Stimulated activated CD8-positive, alpha-beta memory T cell treated with anti-CD3 and anti-CD28 coated beads, Interleukin-15, amount 100 ng/mL, for 1 hour (primary cell): Measurements from ENCODE around the gene ELMOD2.
"Not testable (repeated sequence)": the region's sequence is repeated elsewhere in the genome, so short reads cannot be mapped to it uniquely, and the experiment has no call there.

Experiments
- DNase-seq: peaks from one replicate; pipeline ENCODE4 v3.0.0-alpha.2; 2020; ENCODE audit warnings: low read depth

ELMOD2 gene, protein sequence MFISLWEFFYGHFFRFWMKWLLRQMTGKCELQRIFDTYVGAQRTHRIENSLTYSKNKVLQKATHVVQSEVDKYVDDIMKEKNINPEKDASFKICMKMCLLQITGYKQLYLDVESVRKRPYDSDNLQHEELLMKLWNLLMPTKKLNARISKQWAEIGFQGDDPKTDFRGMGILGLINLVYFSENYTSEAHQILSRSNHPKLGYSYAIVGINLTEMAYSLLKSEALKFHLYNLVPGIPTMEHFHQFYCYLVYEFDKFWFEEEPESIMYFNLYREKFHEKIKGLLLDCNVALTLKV

DNA sequence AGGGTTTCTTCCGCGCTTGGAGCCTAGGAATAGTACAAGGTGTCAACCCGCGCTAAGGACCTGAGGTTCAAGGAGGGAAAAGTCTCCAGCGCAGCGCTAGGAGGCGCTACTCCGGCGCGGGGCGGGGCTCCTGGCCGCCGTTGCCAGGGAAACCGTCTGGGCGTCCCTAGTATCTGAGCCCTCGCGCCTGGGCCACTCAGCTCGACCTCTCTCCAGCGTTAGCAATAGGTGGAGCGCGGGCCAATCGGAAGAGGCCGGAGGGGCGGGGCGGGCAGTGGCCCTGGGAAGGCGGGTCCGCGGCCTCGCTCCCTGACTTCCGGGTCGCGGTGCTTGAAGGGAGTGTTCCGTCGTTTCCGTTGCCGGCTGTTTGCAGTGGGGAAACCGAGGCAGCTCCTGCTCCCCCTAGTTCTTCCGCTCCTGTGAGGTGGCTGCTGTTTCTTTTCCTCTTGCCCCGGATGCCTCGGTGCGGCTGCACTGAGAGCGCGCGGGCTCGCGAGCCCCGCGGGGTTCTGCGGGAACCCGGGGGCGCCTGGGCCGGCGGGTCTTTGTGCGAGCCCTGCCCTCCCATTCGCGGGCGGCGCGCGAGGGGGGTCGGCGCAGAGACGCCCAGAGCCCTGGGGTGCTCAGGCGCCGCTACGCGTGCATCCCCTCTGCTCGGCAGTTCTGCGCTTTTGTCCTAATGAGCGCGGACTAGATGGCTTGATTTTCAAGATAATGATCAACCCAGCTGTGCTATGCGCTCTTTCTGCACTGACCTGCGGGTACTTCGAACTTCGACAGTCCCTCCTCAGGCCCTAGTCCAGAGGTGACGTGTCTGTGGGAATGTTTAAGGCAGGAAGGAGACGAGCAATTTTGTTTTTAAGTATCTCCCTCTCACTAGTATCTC lies at the start of gene ELMOD2:
ELMOD2 (plus strand) TSS at position 312 of the 886 bp plus-strand sequence. CDS start 1,261 bp downstream, outside the sequence.
- peak; percentile 95 for DNase-seq

DNA sequence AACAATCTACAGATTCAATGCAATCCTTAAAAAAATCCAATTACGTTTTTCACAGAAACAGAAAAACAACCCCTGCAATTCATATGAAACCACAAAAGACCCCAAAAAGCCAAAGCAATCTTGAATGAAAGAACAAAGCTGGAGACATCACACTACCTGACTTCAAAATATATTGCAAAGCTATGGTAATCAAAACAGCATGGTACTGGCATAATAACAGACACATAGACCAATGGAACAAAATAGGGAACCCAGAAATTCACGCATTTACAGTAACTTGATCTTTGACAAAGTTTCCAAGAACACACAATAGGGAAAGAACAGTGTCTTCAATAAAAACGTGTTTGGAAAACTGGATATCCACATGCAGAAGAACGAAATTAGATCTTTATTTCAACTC lies 40.5 kb upstream of the ELMOD2 start:
- no peak for DNase-seq

DNA sequence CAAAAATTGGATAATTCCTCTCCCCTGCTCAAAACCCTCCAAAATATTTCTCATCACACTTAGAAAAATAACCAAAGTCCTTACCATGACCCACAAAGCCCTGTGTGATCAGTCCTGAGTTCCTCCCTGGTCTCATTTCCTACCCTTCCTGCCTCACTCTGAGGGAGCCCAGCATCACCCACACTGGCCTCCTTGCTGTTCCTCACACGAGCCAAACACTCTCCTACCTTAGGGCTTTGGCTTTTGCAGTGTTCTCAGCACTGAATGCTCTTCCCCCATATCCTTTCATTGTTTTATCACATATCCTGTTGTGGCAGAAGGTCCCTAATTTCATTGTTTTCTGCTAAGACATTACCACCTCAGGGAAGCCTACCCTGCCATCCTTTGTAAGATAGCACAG lies 38.0 kb upstream of the ELMOD2 start:
- no peak for DNase-seq

DNA sequence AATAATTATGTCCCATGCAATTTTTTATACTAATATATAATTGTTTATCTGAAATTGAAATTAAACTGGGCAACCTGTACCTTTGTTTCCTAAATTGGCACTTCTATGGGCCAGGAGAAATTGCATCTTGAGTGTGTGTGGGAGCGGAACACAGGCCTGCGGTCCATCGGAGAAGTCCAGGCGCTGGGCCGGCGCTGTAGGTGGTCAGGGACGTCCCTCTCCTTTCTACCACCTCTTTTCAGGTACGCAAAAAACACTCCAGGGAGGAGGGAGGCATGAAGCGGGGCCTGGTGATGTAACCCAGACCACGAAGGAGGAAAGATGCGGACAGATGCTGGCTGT lies 26.6 kb upstream of the ELMOD2 start:
- no peak for DNase-seq

DNA sequence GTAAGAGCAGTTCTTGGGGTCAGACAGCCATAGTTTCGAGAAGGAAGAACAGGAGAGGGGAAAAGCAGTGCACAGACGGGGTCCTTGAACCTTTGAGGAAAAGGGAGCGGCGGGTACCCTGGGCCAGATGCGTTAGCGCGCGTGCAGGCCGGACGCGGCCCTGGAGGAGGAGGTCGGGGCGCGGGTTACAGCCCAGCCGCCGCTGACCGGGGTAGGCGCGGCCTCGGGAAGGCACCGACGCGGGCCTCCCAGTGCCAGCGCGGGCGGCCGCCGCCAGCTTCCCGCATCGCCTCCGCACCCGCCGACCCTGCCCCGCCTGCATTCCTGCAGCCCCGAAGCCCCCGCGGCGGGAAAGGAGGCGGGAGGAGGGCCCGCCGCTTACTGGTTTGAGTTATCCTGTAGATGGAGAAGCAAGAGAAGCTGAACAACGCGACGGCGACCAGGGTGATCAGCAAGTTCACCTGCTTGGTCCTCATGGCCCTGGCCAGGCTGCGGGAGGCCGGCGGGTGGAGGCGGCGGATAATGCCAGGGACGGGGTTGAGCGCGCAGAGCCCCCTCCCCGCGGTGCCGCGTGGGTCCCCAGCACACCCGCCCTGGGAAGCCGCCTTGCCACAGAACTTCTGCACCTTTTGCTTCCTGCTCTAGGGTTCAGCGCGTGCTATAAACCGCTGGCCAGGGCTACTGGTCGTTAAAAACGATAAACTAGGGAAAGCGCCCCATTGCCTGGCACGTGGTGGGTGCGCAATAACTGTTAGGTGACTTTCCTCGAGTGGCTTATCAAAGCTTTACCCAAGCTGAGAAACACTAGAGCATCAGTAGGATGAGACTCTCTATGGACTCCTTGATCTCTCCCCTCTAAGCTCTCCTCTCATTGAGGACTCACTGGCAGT lies 26.0 kb upstream of the ELMOD2 start, which contains the start of gene MGAT4D:
MGAT4D (minus strand) TSS at position 547 of the 890 bp plus-strand sequence; CDS start at position 476, 71 bp downstream.
- no peak for DNase-seq

DNA sequence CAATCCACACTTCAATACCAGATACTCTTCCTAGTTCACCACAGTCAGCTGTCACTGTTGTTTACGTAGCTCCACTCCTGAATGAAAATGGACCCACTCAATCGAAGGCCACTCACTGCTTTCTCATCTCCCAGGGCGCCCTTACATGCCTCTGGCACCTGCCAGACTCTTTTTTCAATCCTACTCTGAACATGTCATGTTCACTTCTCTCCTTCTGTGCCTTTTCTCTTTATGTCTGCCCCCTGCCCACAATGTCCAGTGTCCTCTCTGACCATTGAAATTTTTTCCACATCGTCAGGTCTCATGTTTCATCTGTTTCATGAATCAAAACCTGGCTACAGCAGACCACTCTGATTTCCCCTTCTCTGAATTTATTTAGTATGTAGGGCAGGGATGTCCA lies 24.6 kb upstream of the ELMOD2 start:
- no peak for DNase-seq

DNA sequence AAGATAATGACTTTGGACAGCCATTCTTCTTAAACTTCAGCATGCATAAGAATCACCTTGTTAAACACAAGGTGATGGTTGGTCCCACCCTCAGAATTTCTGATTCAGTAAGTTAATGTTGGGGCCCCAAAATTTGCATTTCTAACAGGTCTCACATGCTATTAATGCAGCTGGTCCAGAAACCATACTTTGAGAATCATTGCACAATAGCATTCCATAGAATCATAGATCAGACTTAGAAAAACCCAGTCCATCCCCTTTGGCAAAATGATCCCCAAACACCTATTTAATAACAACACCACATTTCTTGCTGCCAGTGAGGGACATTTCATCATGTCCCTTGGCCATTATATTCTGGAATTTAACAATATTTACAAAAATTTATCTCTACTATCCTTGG lies 19.7 kb upstream of the ELMOD2 start:
- no peak for DNase-seq

DNA sequence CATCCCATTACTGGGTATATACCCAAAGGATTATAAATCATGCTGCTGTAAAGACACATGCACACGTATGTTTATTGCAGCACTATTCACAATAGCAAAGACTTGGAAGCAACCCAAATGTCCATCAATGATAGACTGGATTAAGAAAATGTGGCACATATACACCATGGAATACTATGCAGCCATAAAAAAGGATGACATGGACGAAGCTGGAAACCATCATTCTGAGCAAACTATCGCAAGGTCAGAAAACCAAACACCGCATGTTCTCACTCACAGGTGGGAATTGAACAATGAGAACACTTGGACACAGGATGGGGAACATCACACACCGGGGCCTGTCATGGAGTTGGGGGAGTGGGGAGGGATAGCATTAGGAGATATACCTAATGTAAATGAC lies 10.2 kb upstream of the ELMOD2 start:
- DNase-seq: not testable (repeated sequence)

DNA sequence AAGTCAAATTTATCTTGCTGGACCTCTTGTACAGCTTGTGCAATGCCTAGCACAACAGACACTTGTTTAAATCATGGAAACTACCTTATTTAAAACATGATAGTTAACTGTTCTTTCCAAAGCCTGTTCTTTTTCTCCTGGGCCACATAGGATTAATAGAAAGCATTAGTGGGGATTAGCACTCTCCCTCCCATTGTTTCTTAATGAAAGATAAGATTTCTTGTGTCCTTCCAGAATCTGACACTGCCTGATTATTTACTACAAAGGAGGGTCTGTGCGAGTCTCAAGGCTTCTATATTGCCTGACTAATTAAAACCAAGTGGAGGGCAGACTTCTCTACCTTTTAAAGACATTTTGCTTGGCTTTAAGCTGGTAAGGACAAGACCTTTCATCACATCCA lies 8.5 kb upstream of the ELMOD2 start:
- DNase-seq: no peak

DNA sequence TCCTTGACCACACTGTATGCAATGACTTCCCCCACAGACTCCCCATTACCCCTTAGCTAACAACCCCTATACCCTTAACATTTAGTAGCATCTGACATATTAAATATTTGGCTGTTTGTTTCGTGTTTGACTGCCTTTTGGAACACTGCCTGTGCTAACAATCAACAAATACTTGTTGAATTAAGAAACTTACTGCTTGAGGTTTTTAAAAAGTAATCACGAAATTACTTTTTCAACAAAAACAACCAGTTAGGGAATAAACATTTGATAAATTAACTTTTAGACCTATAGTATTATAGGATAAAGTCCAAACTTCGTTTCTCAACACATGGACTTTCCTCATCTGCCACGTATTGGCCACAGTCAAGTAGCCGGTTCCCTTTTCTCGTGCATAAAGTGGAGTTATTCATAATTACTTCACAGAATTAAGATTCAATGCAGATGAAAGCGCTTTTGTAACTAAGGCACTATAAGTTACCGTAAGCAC lies 555 bp upstream of the ELMOD2 start:
- DNase-seq: no peak

DNA sequence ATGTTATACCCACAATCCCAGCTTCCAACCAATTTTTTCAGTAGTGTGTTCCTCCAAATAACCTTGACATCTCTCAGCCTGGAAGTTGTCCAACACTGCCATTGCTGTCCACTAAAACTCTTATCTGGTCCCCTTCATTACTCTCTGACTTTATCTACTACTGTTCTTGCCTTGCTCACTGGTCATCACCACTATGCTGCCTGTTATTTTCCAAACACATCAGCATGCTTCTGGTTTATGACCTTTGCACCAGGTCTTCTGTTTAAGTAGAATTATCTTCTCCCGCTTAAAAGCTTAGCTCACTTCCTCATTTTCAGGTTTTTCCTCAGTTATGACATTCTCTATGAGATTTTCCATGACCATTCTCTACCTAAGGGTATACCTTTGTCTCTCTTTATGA lies 5.5 kb downstream of the ELMOD2 start:
- no peak for DNase-seq

DNA sequence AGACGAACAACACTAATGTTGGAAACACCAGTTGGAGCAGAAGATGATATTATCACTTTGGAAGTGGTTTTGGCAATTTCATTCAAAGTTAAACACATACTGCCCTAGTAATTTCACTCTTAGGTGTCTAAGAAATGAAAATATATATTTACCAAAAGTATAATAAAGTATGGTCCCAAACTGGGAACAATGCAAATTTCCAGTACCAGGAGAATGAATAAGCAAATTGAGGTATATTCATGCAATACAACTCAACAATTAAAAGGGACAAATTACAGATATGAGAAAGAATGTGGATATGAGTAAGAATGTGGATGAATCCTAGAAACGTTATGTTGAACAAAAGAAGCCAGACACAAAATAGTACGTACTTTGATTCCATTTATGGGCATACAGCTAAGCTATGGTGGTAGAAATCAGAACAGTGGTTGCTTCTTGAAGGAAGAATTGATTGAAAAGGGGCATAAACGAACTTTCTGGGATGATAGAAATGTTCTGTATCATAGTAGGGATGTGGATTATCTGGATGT lies 10.0 kb downstream of the ELMOD2 start:
- no peak for DNase-seq

DNA sequence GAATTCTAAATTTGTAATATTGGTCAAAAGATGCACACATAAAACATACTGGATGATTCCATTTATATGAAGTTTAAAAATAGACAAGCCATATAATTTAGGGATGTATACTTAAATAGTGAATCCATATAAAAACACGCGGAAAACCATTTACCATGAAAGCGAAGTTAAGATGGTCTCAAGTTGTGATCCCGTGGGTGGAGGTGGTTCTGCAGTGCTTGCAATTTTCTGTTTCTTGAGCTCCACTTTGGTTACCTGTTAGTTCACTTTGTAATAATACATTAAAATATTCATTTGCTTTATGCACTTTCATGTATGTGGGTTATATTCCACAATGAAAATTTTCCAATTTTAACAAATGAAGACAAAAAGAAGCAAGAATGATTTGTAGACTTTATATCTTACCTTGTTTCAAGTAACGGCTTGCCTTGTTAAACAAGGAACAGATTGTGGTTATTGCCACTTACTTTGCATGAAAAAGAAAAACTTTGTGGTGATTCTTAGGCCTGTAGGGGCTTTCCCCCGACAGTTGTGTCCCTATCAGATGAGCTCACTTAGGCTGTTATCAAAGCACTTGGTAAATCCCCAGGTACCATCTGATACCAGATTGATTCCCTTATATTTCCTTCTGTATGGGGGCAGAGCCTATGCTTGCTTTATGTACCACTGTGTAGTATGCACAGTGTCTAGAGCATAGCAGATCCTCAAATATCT lies 32.6 kb downstream of the ELMOD2 start:
- DNase-seq: no peak

DNA sequence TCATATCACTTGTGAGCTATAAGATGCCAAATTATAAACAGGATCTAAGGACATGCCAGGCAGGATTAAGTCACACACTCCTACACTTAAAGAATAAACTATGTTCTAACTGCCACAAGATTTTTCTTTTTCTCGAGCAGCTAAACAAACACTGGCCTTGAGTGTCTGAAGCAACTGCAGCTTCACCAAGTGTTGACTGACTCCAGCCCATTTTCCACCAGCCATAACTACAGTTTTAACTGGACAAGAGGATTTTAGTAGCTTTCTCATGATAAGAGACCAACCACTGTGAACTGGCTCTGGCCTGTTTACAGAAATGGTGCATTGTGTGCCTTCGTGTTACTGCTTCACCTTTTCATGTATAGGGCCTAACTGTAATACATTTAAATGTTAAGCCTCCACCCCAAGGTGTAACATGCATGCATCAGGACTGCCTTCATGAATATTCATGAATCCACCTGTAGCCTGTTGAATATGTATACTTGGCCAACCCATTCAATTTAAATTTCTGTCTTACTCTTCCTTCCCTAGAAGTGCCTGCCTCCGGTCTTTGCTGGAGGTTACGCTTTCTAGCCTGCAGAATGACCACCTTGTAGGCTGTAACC lies 34.0 kb downstream of the ELMOD2 start:
- no peak for DNase-seq

DNA sequence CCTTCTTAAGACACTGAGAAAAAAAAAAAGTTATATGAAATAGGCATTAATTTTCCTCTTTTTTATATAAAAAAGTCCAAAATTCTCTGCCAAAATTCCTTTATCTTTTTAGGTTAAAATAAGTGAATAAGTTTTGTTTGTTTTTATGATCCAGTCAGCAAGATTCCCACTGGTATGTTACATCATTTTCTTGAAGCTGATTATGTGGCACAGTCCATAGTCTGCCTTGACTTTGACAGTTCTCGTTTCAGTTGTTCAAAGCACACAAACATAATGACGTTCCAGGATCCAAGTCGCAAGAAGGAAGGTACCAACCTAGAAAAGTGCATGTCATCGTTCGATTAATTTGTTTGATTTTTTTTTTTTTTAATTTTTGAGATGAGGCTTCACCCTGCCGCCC lies 35.7 kb downstream of the ELMOD2 start:
- no peak for DNase-seq

DNA sequence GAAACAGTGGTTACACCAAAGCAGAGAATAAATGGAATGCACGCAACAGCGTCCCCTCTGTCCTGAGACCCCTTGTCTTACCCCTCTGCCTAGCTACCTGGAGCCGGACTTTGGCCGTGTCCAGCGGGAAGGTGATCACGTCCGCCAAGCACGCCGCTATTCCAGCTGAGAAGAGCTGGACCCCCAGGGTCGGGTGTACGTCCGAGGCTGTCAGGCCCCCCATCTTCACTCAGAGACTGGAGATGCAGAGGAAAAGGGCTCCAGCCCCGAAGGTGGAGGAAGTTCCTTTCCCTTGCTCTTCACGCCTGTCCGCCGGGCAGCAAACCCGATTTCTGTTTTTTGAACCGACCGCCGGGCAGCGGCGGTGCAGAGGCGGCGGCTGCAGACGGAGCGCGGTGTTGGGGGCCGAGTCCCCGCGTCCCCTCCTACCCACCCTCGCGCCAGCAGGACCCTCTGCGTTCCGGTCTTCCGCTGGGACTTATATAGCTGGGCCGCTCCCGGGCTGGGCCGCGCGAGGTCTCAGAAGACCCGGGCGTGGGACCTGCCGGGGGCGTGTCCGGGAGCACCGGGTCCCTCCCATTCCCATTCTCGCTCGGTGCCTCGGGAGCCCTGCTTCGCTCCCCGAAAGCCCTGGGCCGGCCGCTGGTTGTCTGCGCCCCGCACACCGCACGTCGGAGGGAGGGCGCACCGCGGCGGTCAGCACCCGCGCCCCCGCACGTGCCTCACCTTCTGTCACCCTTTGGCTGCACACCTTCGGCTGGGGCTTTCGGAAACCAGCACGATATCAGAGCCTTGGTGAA lies 44.7 kb downstream of the ELMOD2 start, which contains the start of gene UCP1:
UCP1 (minus strand) TSS at position 455 of the 800 bp plus-strand sequence; CDS start at position 223, 232 bp downstream.
- DNase-seq: no peak

DNA sequence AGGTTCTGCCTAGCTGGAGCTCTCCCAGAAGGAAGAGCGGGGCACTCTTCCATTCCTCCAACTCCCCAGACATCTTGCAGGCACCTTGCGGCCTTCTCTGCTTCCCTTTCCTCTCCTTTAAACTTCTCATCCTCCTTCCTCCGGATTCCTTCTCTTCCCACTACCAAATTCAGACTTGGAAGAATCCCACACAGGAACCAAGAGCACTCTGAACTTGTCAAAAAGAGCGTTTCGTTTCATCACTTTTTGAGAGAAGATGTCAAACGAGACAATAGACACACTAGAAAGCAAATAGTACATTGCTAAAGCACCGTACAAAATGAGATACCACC lies 45.3 kb downstream of the ELMOD2 start:
- DNase-seq: no peak

DNA sequence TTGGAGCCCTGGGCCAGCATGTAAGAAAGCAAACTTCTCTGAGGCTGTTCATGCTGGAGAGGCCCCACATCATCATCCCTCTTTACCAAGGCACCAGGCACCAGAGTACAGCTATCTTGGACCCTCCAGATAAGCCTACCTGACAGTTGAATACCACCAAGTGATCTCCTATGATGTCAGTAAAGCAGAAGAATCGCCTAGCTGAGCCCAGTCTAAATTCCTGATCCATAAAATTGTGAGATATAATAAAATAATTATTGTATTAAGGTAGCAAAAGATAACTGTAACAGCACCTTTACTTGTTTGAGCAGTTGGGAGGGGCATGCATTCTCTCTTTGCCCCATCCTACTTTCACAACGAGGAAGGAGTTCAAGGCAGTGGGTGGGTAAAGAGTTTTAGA lies 47.7 kb downstream of the ELMOD2 start:
- no peak for DNase-seq

DNA sequence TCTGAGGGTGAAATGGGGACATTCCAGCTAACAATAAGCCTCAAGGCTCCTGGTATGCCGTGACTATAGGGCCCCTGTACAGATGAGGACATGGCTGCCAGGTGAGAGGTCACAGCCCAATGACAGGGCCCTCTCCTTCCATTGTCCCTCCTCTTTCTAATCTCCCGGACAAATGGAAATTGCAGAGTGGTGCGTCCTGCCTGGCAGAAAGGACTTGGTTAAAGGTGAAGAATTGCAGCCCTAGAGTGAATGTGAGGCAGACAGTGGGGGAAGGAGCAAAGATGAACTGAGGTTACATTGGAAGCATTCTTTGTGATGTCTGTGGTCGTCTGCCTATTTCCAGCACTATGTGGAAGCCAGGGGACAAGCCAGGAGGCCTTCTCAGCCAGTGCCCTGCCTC lies 51.5 kb downstream of the ELMOD2 start:
- no peak for DNase-seq

DNA sequence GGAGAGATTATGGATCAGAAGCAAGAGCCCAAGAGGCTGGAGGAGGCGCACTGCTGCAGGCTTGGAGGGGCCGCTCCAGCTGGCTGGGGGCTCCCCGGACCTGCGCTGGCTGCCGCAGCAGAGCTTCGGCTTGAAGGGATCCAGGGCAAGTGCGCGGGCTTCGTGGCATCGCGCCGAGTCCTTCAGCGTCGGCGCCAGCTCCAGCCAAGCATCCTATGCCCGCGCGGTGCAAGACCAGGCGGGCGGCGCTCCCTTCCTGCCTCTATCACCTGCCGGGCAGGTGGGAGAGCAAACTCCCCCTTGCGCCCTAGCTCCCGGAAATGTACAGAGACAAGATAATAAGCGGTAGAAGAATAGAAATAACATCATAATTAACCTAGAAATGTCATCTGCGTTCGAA lies 55.3 kb downstream of the ELMOD2 start:
- no peak for DNase-seq
